ENCODE data around the gene ARFRP1. TPM values are rescaled to one million over a fixed set of nuclear protein-coding genes. Genes with fewer than 3 reads are reported as not detected.

The ARFRP1 gene
- total RNA-seq, 5 donors from 2014 or later (not counting 1 experiment from before 2014, with no cell fraction given), result 58.5 to 102 (median 99.5) TPM

GRCh38 chr20:63648895-63649589, 58.7 kb downstream of the ARFRP1 start:
- no peaks in the 10 kb centered on the region for H3K36me3 Mint-ChIP-seq
- Histone ChIP-seq H3K27me3 (replicated peaks in 1 of 2; ENCODE audit: control insufficient read depth in 2 of 2, extremely low read depth in 1 of 2, insufficient read depth in 2 of 2, low read length in 1 of 2) (no peaks in the 10 kb centered on the region), H3K4me1 (ENCODE audit: control insufficient read depth in 1 of 2, extremely low read depth in 1 of 2, insufficient read depth in 2 of 2, low read length in 2 of 2) (peaks cover 1 to 31% of the 10 kb centered on the region in 2 experiments), H3K4me3 (ENCODE audit: control insufficient read depth in 1 of 2, extremely low read depth in 1 of 2, low read length in 1 of 2) (no peak overlapping the region), H3K27ac (ENCODE audit: low read length) (no peak overlapping the region), H3K9me3 (no peaks in the 10 kb centered on the region), H3K36me3 (ENCODE audit: control insufficient read depth in 2 of 2, extremely low read depth in 1 of 2, insufficient read depth in 1 of 2, low read length in 1 of 2) (peaks cover under 1 to 6% of the 10 kb centered on the region in 2 donors)
- ChIA-PET CTCF (no interaction called here), POLR2A (no interaction called here)
- no peak for ATAC-seq (replicated peaks in 1 of 4)
- H3K9me3 Mint-ChIP-seq, result no peaks in the 10 kb centered on the region
- no peak overlapping the region for H3K4me3 Mint-ChIP-seq
- peak overlapping the region; percentile 17 to 39 for H3K27ac Mint-ChIP-seq
- WGBS (ENCODE audit: insufficient coverage), result 89% methylated on average over 10 of the region's 11 CpGs
- no peak for DNase-seq
- peaks cover 13 to 25% (median 21%) of the 10 kb centered on the region in 3 donors for H3K4me1 Mint-ChIP-seq
- no peaks in the 10 kb centered on the region for H3K27me3 Mint-ChIP-seq

Other genes starting within 250 kb of the ARFRP1 start
- under 1 TPM; 0.19 to 0.49 (median 0.32) TPM for gene KCNQ2, start 235.3 kb downstream of the ARFRP1 start, total RNA-seq
- gene EEF1A2, start 208.9 kb downstream of the ARFRP1 start, total RNA-seq, result 1 to 10 TPM in 3 of 5 donors, under 1 TPM in 2; 0.50 to 3.1 (median 1.1) TPM
- 100 to 1,000 TPM; 147 to 320 (median 300) TPM for gene PPDPF, start 187.2 kb downstream of the ARFRP1 start, total RNA-seq
- under 1 TPM; 0.15 to 0.47 (median 0.23) TPM for gene PTK6, start 170.6 kb downstream of the ARFRP1 start, total RNA-seq
- not detected for gene SRMS, start 160.2 kb downstream of the ARFRP1 start, total RNA-seq
- gene FNDC11, start 153.8 kb downstream of the ARFRP1 start, total RNA-seq, result 1 to 10 TPM in 2 of 5 donors, under 1 TPM in 3; 0.38 to 1.8 (median 0.70) TPM
- gene HELZ2, start 133.7 kb downstream of the ARFRP1 start, total RNA-seq, result 10 to 100 TPM; 31.6 to 73.0 (median 43.5) TPM
- gene GMEB2, start 80.9 kb downstream of the ARFRP1 start, total RNA-seq, result 10 to 100 TPM; 20.7 to 30.3 (median 29.0) TPM
- gene STMN3, start 54.6 kb downstream of the ARFRP1 start, total RNA-seq, result 100 to 1,000 TPM in 3 of 5 donors, 10 to 100 TPM in 2; 92.9 to 121 (median 107) TPM
- 10 to 100 TPM; 30.7 to 41.6 (median 36.8) TPM for gene RTEL1, start 49.7 kb downstream of the ARFRP1 start, total RNA-seq
- 1 to 10 TPM in 2 of 5 donors, under 1 TPM in 2, not detected in 1; 0.37 to 1.5 (median 0.91) TPM for gene TNFRSF6B, start 11.3 kb downstream of the ARFRP1 start, total RNA-seq
- gene ZGPAT, start 63 bp upstream of the ARFRP1 start, total RNA-seq, result 10 to 100 TPM; 42.7 to 71.0 (median 59.0) TPM
- 100 to 1,000 TPM; 144 to 248 (median 172) TPM for gene LIME1, start 28.7 kb upstream of the ARFRP1 start, total RNA-seq
- 100 to 1,000 TPM; 110 to 173 (median 135) TPM for gene SLC2A4RG, start 31.8 kb upstream of the ARFRP1 start, total RNA-seq
- under 1 TPM; 0.20 to 0.95 (median 0.30) TPM for gene ZBTB46, start 123.3 kb upstream of the ARFRP1 start, total RNA-seq
- not detected for gene ABHD16B, start 153.5 kb upstream of the ARFRP1 start, total RNA-seq
- 10 to 100 TPM; 27.8 to 44.1 (median 39.3) TPM for gene TPD52L2, start 157.3 kb upstream of the ARFRP1 start, total RNA-seq
- gene DNAJC5, start 187.2 kb upstream of the ARFRP1 start, total RNA-seq, result 10 to 100 TPM; 35.4 to 63.7 (median 54.9) TPM
- 10 to 100 TPM; 40.6 to 72.3 (median 67.0) TPM for gene UCKL1, start 248.4 kb upstream of the ARFRP1 start, total RNA-seq